GM12872 (cell line): ENCODE data around the gene SLC38A2.

ENCODE experiments used
- TF ChIP-seq, protein P1 (sequence below): IDR thresholded peaks from 3 replicates; pipeline ENCODE4 v1.5.1; 2011; ENCODE audit warnings: low read depth, mild to moderate bottlenecking, low read length, moderate library complexity; ENCODE audit not compliant: insufficient read depth

Gene SLC38A2

GRCh38 chr12:46320731-46321130 lies 51.8 kb downstream of the SLC38A2 start:
- TF ChIP-seq, protein P1, sequence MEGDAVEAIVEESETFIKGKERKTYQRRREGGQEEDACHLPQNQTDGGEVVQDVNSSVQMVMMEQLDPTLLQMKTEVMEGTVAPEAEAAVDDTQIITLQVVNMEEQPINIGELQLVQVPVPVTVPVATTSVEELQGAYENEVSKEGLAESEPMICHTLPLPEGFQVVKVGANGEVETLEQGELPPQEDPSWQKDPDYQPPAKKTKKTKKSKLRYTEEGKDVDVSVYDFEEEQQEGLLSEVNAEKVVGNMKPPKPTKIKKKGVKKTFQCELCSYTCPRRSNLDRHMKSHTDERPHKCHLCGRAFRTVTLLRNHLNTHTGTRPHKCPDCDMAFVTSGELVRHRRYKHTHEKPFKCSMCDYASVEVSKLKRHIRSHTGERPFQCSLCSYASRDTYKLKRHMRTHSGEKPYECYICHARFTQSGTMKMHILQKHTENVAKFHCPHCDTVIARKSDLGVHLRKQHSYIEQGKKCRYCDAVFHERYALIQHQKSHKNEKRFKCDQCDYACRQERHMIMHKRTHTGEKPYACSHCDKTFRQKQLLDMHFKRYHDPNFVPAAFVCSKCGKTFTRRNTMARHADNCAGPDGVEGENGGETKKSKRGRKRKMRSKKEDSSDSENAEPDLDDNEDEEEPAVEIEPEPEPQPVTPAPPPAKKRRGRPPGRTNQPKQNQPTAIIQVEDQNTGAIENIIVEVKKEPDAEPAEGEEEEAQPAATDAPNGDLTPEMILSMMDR = no peak

GRCh38 chr12:46318037-46318436 lies 54.5 kb downstream of the SLC38A2 start:
- TF ChIP-seq, protein P1 = no peak
